Measurements from ENCODE around the gene GFER.

DNA sequence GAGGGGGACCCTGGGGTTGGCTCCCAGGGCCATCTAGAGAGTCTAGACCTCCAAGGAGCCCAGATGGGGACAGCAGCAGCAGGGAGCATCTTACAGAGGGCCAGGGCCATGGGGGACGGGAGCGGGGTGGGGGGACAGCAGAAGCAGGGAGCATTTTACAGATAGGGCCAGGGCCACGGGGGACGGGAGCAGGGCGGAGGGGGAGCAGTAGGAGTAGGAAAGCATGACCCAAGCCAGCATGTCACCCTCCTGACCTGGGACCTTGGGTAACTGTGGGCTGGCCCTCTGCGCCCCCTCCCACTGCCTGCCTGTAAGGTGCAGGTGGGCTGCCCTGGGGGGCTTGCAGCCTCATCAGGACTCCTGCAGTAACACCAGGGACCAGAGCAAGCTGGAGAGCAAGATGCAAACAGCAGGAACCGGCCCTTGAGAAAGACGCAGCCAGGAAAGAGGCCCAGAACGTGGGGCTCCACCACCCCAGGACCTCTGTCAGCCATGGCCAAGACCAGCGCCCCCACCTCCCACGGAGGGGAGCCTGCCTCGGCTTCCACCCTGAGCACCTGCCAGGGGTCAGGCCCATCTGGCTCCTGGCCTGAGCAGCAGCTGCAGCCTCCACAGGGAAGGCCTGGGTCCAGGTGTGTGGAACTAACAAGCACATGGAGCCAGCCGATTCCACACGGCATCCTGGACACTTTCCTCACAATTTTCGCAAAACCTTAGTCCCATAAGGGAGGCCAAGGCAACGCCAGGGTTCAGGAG, 23.3 kb downstream of the GFER start:
- TF ChIP-seq, protein P1, sequence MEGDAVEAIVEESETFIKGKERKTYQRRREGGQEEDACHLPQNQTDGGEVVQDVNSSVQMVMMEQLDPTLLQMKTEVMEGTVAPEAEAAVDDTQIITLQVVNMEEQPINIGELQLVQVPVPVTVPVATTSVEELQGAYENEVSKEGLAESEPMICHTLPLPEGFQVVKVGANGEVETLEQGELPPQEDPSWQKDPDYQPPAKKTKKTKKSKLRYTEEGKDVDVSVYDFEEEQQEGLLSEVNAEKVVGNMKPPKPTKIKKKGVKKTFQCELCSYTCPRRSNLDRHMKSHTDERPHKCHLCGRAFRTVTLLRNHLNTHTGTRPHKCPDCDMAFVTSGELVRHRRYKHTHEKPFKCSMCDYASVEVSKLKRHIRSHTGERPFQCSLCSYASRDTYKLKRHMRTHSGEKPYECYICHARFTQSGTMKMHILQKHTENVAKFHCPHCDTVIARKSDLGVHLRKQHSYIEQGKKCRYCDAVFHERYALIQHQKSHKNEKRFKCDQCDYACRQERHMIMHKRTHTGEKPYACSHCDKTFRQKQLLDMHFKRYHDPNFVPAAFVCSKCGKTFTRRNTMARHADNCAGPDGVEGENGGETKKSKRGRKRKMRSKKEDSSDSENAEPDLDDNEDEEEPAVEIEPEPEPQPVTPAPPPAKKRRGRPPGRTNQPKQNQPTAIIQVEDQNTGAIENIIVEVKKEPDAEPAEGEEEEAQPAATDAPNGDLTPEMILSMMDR (tag by site-specific recombination; IDR thresholded peaks at IDR 0.05) = no peak
- TF ChIP-seq TCF7L2 (IDR thresholded peaks at IDR 0.05; ENCODE audit: borderline replicate concordance, low read depth, low read length) = no peak
- TF ChIP-seq, protein P2, sequence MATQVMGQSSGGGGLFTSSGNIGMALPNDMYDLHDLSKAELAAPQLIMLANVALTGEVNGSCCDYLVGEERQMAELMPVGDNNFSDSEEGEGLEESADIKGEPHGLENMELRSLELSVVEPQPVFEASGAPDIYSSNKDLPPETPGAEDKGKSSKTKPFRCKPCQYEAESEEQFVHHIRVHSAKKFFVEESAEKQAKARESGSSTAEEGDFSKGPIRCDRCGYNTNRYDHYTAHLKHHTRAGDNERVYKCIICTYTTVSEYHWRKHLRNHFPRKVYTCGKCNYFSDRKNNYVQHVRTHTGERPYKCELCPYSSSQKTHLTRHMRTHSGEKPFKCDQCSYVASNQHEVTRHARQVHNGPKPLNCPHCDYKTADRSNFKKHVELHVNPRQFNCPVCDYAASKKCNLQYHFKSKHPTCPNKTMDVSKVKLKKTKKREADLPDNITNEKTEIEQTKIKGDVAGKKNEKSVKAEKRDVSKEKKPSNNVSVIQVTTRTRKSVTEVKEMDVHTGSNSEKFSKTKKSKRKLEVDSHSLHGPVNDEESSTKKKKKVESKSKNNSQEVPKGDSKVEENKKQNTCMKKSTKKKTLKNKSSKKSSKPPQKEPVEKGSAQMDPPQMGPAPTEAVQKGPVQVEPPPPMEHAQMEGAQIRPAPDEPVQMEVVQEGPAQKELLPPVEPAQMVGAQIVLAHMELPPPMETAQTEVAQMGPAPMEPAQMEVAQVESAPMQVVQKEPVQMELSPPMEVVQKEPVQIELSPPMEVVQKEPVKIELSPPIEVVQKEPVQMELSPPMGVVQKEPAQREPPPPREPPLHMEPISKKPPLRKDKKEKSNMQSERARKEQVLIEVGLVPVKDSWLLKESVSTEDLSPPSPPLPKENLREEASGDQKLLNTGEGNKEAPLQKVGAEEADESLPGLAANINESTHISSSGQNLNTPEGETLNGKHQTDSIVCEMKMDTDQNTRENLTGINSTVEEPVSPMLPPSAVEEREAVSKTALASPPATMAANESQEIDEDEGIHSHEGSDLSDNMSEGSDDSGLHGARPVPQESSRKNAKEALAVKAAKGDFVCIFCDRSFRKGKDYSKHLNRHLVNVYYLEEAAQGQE (tag by site-specific recombination; IDR thresholded peaks at IDR 0.05) = no peak
- TF ChIP-seq ZNF24 (tag by site-specific recombination; IDR thresholded peaks at IDR 0.05) = no peak
- TF ChIP-seq KLF16 (tag by site-specific recombination; IDR thresholded peaks at IDR 0.05) = no peak
